SIG-M5 treated with dmso at 0.1 percent for 504 hours (cell line): ENCODE data around the gene DMBX1.
A peak's percentile ranks its signal among the peaks of the same experiment; 100 is the strongest.

Experiments used
- DNase-seq: peaks from one replicate; lab custom pipeline; 2025; ENCODE audit not compliant: unreplicated experiment; lab: John Stamatoyannopoulos, UW

Gene DMBX1

DNA sequence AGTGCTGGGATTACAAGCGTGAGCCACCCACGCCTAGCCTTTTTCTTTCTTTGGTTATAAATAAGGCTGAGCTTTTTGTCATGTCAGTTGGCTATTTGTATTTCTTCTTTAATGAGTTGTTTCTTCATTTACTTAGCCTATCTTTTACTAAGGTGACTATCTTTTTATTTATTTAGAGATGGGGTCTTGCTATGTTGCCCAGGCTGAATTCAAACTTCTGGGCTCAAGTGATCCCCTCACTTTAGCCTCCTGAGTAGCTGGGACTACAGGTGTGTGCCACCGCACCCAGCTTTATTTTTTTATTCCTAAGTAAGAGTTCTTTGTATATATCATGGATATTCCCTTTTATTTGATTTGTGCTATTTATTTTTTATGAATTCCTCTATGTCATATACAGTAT is 11.9 kb downstream of the DMBX1 start:
- DNase-seq, result no peak

- no peak for DNase-seq
These were observed 13.8 kb downstream of the DMBX1 start for GRCh38 chr1:46503421-46503820.

- DNase-seq, result no peak
These were observed 17.0 kb downstream of the DMBX1 start for GRCh38 chr1:46506470-46507219.

DNA sequence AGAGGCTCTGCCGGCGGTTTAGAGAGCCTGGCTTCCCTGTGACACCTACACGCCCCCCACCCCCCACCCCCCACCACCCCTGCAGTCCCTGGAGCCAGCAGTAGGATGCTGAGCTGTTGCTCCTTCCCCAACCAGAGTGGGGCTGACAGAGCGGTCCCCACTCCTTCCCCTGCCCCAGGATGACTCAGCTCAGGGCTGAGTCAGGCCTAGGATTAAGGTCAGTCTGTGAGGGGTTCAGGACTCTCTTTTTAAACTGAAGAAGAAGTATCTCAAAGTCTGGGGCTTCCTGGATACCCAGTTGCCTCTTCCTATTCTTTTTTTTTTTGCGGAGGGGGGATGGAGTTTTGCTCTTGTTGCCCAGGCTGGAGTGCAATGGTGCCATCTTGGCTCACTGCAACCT is 19.1 kb downstream of the DMBX1 start:
- DNase-seq, result no peak

GRCh38 chr1:46510341-46510997 is 20.8 kb downstream of the DMBX1 start:
- DNase-seq, result no peak

GRCh38 chr1:46510998-46511365 is 21.3 kb downstream of the DMBX1 start:
- no peak for DNase-seq

DNA sequence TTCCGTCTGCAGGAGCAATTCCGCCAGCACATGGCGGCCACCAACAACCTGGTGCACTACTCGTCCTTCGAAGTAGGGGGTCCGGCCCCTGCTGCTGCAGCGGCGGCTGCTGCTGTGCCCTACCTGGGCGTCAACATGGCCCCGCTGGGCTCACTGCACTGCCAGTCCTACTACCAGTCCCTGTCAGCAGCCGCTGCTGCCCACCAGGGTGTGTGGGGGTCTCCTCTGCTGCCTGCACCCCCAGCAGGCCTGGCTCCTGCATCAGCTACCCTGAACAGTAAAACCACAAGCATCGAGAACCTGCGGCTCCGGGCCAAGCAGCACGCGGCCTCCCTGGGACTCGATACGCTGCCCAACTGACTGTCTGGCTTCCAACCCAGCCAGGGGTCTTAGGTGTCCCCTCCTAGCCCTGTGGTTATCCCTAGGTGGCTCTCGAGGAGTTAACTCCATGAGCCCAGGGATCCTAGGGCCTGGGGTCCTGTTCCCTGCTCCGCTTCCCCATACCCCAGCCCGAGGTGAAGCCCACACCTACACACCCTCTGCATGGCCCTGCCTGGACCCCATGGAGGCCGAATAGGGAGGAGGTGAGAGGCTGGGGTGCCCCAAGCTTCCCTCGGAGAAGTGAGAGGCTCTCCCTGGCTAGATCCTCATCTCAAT is 22.6 kb downstream of the DMBX1 start:
- DNase-seq, result no peak

DNA sequence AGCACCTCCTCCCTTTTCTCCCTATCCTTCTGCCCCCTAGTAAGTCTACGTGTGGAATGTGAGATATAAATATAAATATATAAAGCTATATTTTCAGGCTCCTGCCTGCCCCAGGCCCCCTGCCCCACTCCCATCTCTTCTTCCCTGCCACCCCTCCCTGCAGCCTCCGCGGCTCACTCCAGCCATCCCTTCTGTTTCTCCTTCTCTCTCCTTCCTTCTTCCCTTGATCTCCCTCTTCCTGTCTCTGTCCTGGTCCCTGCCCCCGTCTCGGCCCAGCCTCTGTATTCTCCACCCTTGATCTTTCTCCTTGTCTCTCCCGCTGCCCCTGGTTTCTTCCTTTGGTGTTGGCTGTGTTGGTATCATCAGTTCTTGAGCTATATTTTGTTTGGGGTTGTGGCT is 23.2 kb downstream of the DMBX1 start:
- no peak for DNase-seq

- DNase-seq, result no peak
These were observed 23.9 kb downstream of the DMBX1 start for GRCh38 chr1:46513536-46513935.

DNA sequence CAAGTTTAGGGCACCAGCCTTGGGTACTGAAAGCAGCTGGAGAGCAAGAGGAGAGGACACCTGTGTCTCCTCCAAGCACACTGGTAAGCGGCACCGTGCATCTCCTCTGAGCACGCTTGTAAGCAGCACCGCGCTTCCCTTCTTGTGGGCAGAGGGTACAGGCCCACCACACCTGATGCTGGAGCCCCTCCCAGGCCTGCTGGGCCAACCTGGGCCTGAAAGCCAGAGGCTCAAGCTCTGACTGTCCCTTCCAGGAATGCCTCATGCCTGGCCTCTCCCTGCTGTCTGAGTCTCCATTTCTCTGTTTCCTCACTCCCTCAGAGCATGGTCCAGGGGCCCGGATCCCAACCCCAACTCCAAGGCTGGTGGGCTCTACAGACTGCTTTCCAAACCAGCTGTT is 25.9 kb downstream of the DMBX1 start:
- DNase-seq, result no peak

- no peak for DNase-seq
These were observed 26.7 kb downstream of the DMBX1 start for GRCh38 chr1:46516200-46516950.

GRCh38 chr1:46517010-46517600 is 27.5 kb downstream of the DMBX1 start:
- peak; percentile 15 for DNase-seq

DNA sequence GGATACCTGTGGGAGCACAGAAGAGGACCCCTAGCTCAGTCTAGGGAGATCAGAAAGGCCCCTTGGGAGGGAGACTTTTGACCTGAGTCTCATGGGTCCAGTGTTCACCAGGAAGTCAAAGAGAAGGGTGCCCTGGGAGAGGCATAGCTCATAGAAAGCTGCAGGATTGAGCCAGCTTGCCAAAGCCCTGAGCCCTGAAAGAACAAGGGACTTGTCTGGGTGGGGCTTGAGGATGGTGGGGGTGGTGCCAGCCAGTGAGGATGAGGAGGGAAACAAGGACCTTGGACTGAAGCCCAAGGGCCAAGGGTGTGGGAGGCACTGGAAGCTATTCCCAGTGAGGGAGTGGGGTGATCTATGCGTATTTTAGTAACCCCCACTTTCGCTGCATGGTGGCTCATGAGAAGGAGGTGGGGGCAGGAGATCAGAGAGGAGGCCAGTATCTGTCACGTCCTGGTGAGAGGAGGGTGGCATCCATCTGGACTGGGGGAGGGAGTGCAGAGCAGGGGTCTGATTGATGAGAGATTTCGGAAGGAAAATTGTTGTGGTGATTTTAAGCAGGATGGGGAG is 28.4 kb downstream of the DMBX1 start:
- DNase-seq, result no peak

GRCh38 chr1:46519209-46519608 is 29.6 kb downstream of the DMBX1 start:
- DNase-seq, result no peak

DNA sequence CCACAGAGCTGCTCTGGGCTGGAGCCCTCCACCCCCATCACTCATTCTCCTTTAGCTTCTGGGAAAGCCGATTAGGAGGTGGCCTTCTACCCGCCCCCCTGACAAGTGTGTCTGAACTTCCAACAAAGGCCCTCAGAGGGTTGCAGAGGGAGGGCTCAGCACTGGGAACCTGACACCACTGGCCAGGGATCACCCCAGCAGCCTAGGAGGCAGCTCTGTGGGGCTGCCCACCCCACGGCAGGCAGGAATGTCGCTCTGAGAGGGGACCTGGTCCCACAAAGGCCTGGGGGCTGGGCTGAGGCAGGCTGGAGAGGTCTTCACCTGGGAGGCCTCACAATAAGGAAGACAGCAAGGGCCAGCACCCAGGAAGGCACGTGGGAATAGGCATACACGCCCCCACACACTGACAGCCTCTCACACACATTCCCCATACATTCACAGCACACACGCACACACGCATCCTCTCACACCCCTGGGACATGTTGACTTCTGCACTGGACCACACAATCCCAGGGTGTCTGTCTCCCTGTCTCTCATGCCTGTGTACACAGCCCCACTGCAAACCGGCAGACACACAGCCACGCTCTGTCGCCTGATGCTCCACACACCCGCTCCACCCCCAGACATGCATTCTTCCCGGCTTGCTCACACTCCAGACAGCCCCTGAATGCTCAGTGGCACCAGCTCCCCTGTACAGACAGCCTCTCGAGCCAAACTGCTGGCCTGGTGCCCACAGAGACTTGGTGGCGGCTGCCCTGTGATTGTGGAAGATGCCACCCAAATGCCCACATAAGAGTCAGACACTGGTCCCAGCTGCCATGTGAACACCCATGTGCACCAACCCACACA is 30.7 kb downstream of the DMBX1 start:
- no peak for DNase-seq

- peak; percentile 4 for DNase-seq
These were observed 31.8 kb downstream of the DMBX1 start for GRCh38 chr1:46521414-46521813.

DNA sequence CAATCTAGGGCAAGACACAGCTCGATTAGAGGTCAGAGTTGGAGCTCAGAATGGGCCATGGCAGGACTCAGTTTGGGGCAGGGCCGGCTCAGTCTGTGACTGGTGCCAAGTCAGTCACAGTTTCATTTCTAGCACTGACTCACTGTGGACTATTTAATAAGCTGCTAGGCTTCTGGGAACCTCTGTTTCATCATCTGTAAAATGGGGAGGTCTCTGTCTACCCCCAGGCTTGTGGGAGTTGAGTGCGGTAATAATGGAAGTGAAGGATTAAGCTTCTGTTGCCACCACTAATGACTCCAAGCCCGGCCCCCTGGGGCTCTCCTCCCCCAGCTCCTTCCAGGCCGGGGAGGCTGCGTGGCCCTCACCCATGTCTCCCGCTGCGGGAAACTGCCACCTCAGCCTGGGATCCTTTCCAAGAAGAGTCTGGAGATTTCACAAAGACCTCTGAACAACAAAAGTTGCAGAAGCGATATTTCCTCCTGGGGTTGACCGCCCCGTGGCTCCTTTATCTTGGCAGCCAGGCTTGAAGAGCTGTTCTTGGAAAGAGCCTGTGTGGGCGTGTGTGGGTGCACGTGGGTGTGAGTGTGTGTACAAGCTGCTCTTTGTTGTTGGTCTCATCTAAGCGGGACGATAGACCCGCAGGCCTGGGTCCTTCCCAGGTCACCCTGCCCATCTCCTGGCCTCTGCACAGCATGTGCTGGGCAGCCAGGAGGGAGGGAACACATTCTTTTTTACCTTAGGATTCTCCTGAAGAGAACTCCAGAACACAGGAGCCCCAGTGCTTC is 32.7 kb downstream of the DMBX1 start:
- DNase-seq, result peak; percentile 74

DNA sequence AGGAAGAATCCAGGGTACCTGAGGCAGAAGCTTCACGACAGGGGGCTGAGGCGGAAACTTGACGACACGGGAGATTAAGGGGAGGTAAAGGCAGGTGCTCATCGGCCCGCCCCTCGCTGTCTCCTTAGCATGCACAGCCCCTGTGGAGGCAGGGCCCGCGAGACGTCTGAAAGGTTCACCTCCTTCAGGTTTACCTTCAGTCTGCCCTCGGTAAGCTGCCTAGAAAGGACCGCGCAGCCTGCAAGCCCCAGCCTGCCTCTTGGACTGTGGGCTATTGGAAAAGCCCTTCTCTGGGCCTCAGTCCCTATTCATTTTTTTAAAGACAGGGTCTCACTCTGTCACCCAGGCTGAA is 33.3 kb downstream of the DMBX1 start:
- no peak for DNase-seq
